Fibroblast of the aortic adventitia (primary cell): ENCODE measurements around the gene PARS2. TPM values are rescaled to one million over a fixed set of nuclear protein-coding genes. Genes with fewer than 3 reads are reported as not detected.

Experiments used
- DNase-seq: peaks from one replicate; pipeline ENCODE4 v3.0.0-alpha.2; 2010; ENCODE audit warnings: low read depth
- H3K4me3 ChIP-seq: 2 replicates; pipeline ENCODE4 v1.5.1; 2011; ENCODE audit warnings: low read depth, mild to moderate bottlenecking, control low read depth, low read length, moderate library complexity
- CTCF ChIP-seq: IDR thresholded peaks from 2 replicates; pipeline ENCODE4 v1.5.1; 2011; ENCODE audit warnings: mild to moderate bottlenecking, low read length, control low read depth, inconsistent platforms; ENCODE audit not compliant: insufficient read depth
- total RNA-seq: library from RNA; depleted of rRNA; stranded (reverse); fragments of >200 nt; gene quantifications from 2 replicates; pipeline ENCODE4 v1.2.3, GENCODE V29; 2012; ENCODE audit warnings: low replicate concordance

The PARS2 gene
- total RNA-seq, 1 donor = 4.1 TPM

GRCh38 chr1:54754486-54755285 lies 9.6 kb downstream of the PARS2 start:
- DNase-seq = no peak
- no peak for TF ChIP-seq CTCF
- no peak overlapping the region for H3K4me3 ChIP-seq

DNA sequence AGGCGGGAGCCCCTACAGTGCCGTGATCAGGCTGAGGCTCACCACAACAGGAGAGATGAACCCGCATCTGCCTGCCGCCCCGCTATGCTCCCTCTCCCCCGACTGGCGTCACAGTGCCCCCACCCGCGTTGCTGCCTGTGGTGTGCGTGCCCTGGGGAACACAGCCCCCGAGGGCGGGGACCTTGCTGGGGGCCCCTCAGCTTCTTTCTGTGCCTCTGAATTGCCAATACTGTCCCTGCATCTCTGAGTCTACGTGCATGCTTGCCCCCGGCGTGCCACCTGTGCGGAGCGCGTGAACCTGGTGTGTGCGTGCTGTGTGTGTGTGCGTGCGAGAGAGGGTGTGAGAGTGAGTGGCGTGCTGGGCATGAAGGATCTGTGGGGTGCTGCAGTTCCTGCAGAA lies 10.3 kb downstream of the PARS2 start:
- no peak overlapping the region for H3K4me3 ChIP-seq
- no peak for TF ChIP-seq CTCF
- no peak for DNase-seq

DNA sequence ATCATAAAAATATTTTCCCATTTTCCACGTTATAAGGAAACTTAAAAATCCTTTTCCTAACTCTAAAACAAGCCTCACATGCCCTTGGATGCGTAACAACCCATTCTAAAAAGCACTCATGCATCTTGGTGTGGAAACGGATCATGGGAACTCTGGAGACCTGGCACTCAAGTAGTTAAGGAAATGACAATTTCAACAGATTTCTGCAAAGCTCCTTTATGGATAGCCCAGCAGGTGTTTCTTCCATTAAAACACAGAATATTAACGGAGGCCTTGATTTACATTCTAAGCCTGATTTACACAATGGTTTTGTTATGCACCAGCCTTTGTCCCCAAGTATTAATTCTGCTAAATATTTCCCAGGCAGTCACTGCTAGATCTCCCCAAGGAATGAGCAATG lies 12.9 kb downstream of the PARS2 start:
- no peak for TF ChIP-seq CTCF
- H3K4me3 ChIP-seq = no peak overlapping the region
- DNase-seq = no peak

DNA sequence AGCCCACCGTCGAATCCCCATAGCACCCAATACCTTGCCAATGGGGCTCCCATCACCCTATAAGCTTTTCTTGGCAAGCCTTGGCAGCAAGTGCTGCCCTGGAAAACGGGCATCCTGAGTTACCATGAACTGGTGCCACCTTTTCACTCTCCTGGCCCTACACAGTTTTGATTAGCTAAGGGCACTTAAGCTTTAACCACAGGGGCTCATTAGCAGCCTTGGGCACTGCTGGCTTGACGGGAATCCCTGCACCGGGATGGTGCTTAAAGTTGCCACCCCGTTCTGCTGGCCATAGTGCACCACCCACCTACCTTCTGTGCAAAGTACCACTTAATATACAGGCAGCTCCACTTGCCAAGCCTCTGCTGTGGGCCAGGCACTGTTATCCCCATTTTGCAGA lies 13.7 kb downstream of the PARS2 start:
- DNase-seq = no peak
- no peak overlapping the region for H3K4me3 ChIP-seq
- no peak for TF ChIP-seq CTCF

GRCh38 chr1:54748094-54748835 lies 16.1 kb downstream of the PARS2 start:
- H3K4me3 ChIP-seq = no peak overlapping the region
- no peak for DNase-seq
- TF ChIP-seq CTCF = no peak

- no peak for TF ChIP-seq CTCF
- H3K4me3 ChIP-seq = no peak overlapping the region
- no peak for DNase-seq
These were observed 18.5 kb downstream of the PARS2 start for GRCh38 chr1:54745864-54746263.

GRCh38 chr1:54745274-54745673 lies 19.0 kb downstream of the PARS2 start:
- TF ChIP-seq CTCF = no peak
- DNase-seq = no peak
- no peak overlapping the region for H3K4me3 ChIP-seq
